NB4 (cell line): Measurements from ENCODE around the gene SUPT20H.

Experiments used
- DNase-seq: peaks from one replicate; pipeline ENCODE4 v3.0.0; 2010; ENCODE audit warnings: low read depth
- H3K4me3 ChIP-seq: one replicate; pipeline ENCODE4 v1.5.1; 2011; ENCODE audit warnings: mild to moderate bottlenecking, low read depth, low read length, moderate library complexity
- CTCF ChIP-seq: IDR thresholded peaks from one replicate; pipeline ENCODE4 v1.5.1; 2012; ENCODE audit warnings: low read depth, low read length
- MAX ChIP-seq: IDR thresholded peaks from 2 replicates; pipeline ENCODE4 v1.6.1; 2011; ENCODE audit warnings: low read depth, low read length
- MYC ChIP-seq: IDR thresholded peaks from 2 replicates; pipeline ENCODE4 v1.6.1; 2011; ENCODE audit warnings: low read depth, low read length
- POLR2A ChIP-seq: IDR thresholded peaks from 2 replicates; pipeline ENCODE4 v1.6.1; 2011; ENCODE audit warnings: mild to moderate bottlenecking; ENCODE audit not compliant: insufficient read length; ENCODE audit errors: extremely low read depth

The SUPT20H gene

GRCh38 chr13:37094099-37094498 is 34.6 kb upstream of the SUPT20H start:
- no peak for TF ChIP-seq POLR2A
- TF ChIP-seq MAX = no peak
- TF ChIP-seq MYC = no peak
- no peak for TF ChIP-seq CTCF
- no peak for DNase-seq
- H3K4me3 ChIP-seq = no peak overlapping the region

GRCh38 chr13:37091835-37092234 is 32.3 kb upstream of the SUPT20H start:
- DNase-seq = no peak
- H3K4me3 ChIP-seq = no peak overlapping the region
- no peak for TF ChIP-seq MYC
- no peak for TF ChIP-seq POLR2A
- no peak for TF ChIP-seq CTCF
- TF ChIP-seq MAX = no peak

- no peak overlapping the region for H3K4me3 ChIP-seq
- TF ChIP-seq POLR2A = no peak
- no peak for TF ChIP-seq MYC
- TF ChIP-seq CTCF = no peak
- TF ChIP-seq MAX = no peak
- no peak for DNase-seq
Measured at GRCh38 chr13:37090912-37091311, 31.4 kb upstream of the SUPT20H start.

- no peak for DNase-seq
- no peak overlapping the region for H3K4me3 ChIP-seq
- TF ChIP-seq MAX = no peak
- no peak for TF ChIP-seq MYC
- no peak for TF ChIP-seq POLR2A
- no peak for TF ChIP-seq CTCF
Measured at GRCh38 chr13:37089495-37089894, 30.0 kb upstream of the SUPT20H start.

- no peak overlapping the region for H3K4me3 ChIP-seq
- DNase-seq = peak; percentile 19
- TF ChIP-seq MYC (no peak), POLR2A (no peak), CTCF (no peak), MAX (no peak)
Measured at GRCh38 chr13:37087486-37087885, 28.0 kb upstream of the SUPT20H start.

- DNase-seq = no peak
- TF ChIP-seq POLR2A (no peak), CTCF (no peak), MYC (no peak), MAX (no peak)
- no peak overlapping the region for H3K4me3 ChIP-seq
Measured at GRCh38 chr13:37085606-37086005, 26.1 kb upstream of the SUPT20H start.
